HUES64 (cell line): ENCODE results near the gene PYROXD2.

Source experiments
- H3K27ac ChIP-seq: 2 replicates; pipeline ENCODE4 v1.7.0; 2013; ENCODE audit warnings: low read depth, low read length, inconsistent platforms
- H3K27me3 ChIP-seq: 2 replicates; pipeline ENCODE4 v1.6.1; 2013; ENCODE audit warnings: mild to moderate bottlenecking, low read length; ENCODE audit not compliant: insufficient read depth
- H3K36me3 ChIP-seq: 2 replicates; pipeline ENCODE4 v1.6.1; 2013; ENCODE audit warnings: mild to moderate bottlenecking, low read length; ENCODE audit not compliant: insufficient read depth
- H3K4me1 ChIP-seq: 2 replicates; pipeline ENCODE4 v1.6.1; 2013; ENCODE audit warnings: mild to moderate bottlenecking, low read length, moderate library complexity; ENCODE audit not compliant: insufficient read depth
- H3K4me3 ChIP-seq: 2 replicates; pipeline ENCODE4 v1.5.1; 2013; ENCODE audit warnings: mild to moderate bottlenecking, low read length, moderate library complexity
- H3K9ac ChIP-seq: 2 replicates; pipeline ENCODE4 v1.6.1; 2013; ENCODE audit warnings: mild to moderate bottlenecking, low read depth, low read length
- H3K9me3 ChIP-seq: 2 replicates; pipeline ENCODE4 v1.6.1; 2013; ENCODE audit warnings: low read depth, low read length; ENCODE audit not compliant: insufficient read depth
- WGBS: fragments of 150-250, 120-280 bp; methylation state at CpG from one replicate; pipeline ENCODE4 v1.1.7; 2013; ENCODE audit warnings: missing lambda C conversion rate; 5-methylcytosine and 5-hydroxymethylcytosine counted together

Gene PYROXD2

DNA sequence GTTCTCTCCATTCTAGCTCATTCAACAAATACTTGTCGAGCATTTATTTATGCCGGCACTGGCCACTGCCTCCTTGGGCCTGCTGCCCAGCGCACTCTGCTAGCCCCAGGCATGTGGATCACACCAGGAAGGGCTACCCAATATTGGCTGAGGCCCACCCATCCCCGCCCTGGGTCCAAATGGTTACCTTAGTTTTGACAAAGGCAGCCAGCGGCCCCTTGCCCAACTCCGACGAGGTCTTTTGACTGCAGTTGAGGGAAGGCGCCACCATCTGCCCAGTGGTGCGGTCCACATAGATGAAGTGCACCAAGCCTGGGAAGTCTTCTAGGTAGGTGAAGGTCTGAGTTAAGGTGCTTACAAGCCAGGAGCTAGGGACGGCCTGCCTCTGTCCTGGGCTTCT is 7.2 kb upstream of the PYROXD2 start:
- H3K36me3 ChIP-seq, result peaks cover 10% of the 10 kb centered on the region
- WGBS, result 94% methylated on average over 10 of the region's 10 CpGs
- H3K9ac ChIP-seq, result no peak overlapping the region
- no peak overlapping the region for H3K27ac ChIP-seq
- H3K9me3 ChIP-seq, result no peaks in the 10 kb centered on the region
- H3K4me3 ChIP-seq, result no peak overlapping the region
- no peaks in the 10 kb centered on the region for H3K27me3 ChIP-seq
- no peaks in the 10 kb centered on the region for H3K4me1 ChIP-seq

DNA sequence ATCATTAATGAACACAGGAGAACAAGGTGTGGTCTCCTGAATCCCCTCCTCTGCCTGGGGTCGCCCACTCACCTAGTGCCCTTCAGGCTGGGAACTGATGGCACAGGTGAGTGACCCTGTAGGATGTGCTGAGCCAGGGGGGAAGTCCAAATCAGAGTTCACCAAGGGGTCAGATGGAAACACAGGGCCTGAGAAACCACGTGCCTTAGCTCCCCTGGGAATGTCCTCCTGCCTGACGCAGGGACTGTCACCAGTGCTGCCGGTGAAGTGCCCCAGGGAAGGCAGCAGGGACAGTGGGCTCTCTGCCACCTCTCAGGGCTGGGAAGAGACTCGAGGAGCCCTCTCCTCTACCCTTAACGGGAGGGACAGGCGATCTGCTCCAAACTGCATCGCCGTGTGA is 5.8 kb upstream of the PYROXD2 start:
- WGBS, result 95% methylated on average over 9 of the region's 9 CpGs
- no peaks in the 10 kb centered on the region for H3K27me3 ChIP-seq
- peaks cover 2% of the 10 kb centered on the region; the same call in 1 of the 2 replicates for H3K4me1 ChIP-seq
- no peak overlapping the region for H3K27ac ChIP-seq
- no peak overlapping the region for H3K9ac ChIP-seq
- H3K9me3 ChIP-seq, result no peaks in the 10 kb centered on the region
- no peak overlapping the region for H3K4me3 ChIP-seq
- peaks cover 10% of the 10 kb centered on the region for H3K36me3 ChIP-seq

DNA sequence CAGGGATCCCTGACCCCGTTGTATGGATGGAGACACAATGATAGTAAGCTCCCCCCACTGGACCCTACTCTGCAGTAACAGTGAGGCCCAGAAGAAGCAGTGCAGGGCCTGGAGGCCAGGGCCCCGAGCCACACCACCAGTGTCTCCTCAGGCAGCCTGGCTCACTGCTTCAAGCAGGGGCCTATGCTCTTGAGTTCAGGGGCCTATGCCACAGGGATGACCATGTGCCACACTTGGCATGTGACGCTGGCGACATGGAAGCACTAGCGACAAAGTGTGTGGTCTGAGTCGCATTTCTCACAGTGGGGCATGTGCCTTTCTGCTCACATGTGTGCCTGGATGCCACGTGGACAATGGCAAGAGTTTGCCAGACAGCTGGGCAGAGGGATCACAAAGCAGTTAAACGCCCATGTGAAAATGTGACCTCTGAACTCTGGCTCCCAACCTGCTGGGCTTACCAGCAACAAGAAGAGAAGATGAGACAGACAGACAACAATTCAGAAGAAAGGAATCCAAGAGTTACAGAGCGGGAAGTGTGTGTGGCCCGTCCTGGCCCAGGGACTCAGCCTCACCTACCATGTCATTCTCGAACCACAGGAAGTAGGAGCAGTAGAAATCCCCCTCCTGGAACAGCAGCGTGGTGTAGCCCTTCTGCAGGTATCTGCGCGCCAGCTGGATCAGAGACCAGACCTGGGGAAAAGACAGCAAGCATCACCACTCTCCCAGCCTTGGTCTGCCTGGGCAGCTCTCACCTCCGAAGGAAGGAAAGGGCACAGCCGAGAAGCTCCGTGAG is 4.7 kb upstream of the PYROXD2 start:
- Histone ChIP-seq H3K27me3 (no peaks in the 10 kb centered on the region), H3K4me1 (peaks cover 8% of the 10 kb centered on the region; the same call in 1 of the 2 replicates), H3K36me3 (peaks cover 10% of the 10 kb centered on the region), H3K9me3 (no peaks in the 10 kb centered on the region), H3K27ac (no peak overlapping the region), H3K9ac (no peak overlapping the region), H3K4me3 (no peak overlapping the region)
- 95% methylated on average over 17 of the region's 17 CpGs for WGBS

DNA sequence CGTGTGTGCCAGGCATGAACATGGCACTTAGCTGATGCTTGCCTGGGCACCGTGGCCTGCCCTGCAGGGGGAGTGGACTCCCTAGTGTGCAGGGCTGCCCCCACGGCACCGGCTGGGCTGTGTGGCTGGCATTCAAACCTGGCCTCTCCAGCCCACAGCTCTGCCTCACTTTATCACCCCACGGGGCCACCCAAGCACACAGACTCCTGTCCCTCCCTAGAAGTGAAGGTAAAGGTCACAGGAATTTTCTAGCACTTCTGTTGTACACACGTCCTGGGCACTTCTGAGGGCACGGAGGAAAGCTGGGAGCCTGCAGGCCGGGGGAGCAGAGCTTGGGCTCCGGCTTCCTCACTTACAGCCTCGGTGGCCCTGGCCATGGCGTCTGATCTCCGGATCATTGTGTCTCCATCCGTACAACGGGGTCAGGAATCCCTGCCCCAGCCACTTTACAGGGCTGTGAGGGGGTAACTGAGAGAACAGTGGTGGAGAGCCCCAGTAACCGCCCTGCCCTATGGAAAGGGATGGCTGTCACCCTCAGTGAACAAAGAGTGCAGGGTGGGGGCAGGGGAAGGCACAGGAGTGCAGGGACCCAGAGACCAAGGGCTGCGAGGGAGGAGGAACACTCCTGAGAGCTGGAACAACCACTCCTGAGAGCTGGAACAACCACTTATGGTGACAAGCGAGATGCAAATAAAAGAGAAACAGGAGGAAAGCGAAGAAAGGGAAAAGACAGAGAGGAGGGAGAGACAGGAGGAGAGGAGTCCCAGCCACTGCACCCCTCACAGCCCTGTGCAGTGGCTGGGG is 3.9 kb upstream of the PYROXD2 start:
- Histone ChIP-seq H3K36me3 (peaks cover 10% of the 10 kb centered on the region), H3K9ac (no peak overlapping the region), H3K27me3 (no peaks in the 10 kb centered on the region), H3K4me1 (peaks cover 8% of the 10 kb centered on the region; the same call in 1 of the 2 replicates), H3K27ac (no peak overlapping the region), H3K4me3 (no peak overlapping the region), H3K9me3 (no peaks in the 10 kb centered on the region)
- 93% methylated on average over 18 of the region's 18 CpGs for WGBS

DNA sequence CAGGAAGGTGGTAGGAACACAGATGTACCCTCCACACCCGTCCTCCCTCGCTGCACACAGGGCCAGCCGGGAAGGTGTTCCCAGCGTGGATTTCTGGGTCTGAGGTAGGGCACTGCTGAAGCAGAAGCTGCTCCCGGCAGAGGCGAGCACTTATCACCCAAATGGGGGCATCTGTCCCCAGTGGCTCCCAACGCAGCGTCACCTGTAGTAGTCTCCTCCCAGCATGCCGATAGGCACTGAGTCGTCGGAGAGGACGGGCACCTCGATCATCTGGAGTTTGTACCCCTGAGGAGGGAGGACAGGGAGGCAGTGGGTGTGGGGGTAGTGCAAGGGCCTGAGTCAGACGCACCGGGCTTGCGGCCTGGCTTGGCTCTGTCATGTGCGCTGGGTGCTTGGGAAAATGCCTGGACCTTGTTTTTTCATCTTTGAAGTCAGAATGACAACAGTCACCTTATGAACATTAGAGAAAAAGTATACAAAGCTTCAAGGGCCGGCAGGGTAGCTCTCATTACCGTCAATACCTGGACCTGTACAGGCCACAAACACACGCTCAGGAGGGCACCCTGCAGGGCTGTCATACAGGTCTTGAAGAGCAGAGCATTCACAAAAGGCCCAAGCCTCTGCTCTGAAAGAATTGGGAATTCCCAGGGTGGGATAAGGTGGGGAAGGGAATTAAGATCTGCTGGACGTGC is 3.1 kb upstream of the PYROXD2 start:
- Histone ChIP-seq H3K36me3 (peaks cover 10% of the 10 kb centered on the region), H3K9me3 (no peaks in the 10 kb centered on the region), H3K27me3 (no peaks in the 10 kb centered on the region), H3K4me3 (no peak overlapping the region), H3K27ac (no peak overlapping the region), H3K4me1 (peaks cover 8% of the 10 kb centered on the region; the same call in 1 of the 2 replicates), H3K9ac (no peak overlapping the region)
- 94% methylated on average over 21 of the region's 21 CpGs for WGBS

DNA sequence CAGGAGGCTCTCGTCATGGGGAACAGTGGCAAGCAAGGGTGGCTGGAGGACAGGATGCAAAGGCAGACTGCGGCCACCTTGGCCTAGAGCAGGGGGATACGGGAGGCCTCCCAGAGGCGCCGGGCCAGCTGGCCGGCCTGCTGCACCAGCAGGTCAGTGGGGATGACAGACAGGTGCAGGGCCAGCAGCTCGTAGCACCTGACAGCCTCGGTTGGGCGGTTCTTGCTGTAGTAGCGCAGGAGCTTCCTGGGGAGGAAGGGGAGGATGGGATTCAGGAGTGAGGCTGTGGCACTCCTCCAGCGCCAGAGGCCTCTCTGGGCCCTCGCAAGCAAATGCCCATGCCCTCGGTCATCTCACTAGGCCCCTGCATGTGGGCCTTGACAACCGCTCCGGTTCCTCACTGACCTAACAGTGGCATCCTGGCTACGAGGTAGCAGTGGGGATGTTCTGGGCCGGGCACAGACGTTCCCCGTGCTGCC is 2.5 kb upstream of the PYROXD2 start:
- H3K9me3 ChIP-seq, result no peaks in the 10 kb centered on the region
- H3K36me3 ChIP-seq, result peaks cover 10% of the 10 kb centered on the region
- no peak overlapping the region for H3K27ac ChIP-seq
- peaks cover 8% of the 10 kb centered on the region; the same call in 1 of the 2 replicates for H3K4me1 ChIP-seq
- no peak overlapping the region for H3K4me3 ChIP-seq
- 96% methylated on average over 19 of the region's 19 CpGs for WGBS
- H3K9ac ChIP-seq, result no peak overlapping the region
- no peaks in the 10 kb centered on the region for H3K27me3 ChIP-seq

DNA sequence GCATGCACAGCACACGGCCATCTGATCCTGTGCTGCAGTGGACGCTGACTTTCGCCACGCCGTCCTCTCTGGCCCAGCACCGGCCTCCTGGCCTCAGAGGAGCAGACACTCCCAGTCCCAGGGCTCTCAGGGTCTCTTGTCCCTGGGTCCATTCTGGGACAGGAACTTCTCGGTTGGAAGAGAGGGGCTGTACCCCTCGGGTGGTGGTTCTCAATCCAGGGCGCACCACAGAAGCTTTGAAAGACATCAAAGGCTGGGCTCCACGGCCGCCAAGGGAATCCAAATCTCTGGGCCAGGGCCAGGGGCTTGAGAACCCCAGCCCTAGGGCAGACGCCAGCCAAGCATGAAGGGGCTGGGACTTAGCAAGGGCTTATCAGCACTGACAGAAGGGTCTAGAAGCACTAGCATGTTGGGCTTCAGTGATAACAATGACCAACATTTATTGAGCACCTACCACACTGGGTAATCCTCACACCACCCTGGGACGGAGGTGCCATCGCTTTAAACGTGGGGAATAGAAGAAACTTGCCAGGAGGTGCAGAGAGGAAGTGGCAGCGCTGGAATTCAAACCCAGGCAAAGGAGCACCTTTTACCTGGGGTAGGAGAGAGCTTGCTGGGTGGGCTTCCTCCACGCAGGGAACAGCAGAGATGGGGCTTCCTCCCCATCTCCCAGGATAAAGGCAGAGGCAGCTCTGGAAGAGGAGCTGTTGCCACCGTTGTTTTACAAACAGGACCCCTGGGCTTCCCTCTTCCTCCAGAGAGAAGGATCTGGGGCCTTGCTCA is 1.8 kb upstream of the PYROXD2 start:
- Histone ChIP-seq H3K27ac (no peak overlapping the region), H3K27me3 (no peaks in the 10 kb centered on the region), H3K9me3 (no peaks in the 10 kb centered on the region), H3K9ac (no peak overlapping the region), H3K4me1 (peaks cover 8% of the 10 kb centered on the region; the same call in 1 of the 2 replicates), H3K4me3 (no peak overlapping the region), H3K36me3 (peaks cover 10% of the 10 kb centered on the region)
- WGBS, result 93% methylated on average over 18 of the region's 18 CpGs

DNA sequence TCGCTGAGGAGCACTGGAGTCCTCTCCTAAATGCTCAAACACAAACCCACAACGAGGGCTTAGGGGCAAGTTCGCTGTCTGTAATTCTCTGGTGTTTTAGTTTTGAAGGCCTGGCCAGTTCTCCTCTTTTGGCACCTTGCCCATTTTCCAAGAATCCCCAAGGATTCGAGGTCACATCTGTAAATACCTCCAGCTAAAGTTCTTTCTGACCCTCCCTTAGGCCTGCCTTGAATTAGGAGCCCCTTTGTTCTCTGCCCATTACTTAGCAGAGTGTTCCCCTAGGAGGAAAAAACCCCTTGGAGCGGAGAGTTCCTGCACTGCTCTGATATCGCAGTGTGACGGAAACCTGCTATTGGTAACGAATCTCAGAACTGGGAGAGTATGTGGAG is 743 bp upstream of the PYROXD2 start:
- H3K27ac ChIP-seq, result peak overlapping the region; percentile 3; the same call in 1 of the 2 replicates
- WGBS, result 76% methylated on average over 8 of the region's 8 CpGs
- peaks cover 10% of the 10 kb centered on the region for H3K36me3 ChIP-seq
- H3K9me3 ChIP-seq, result no peaks in the 10 kb centered on the region
- H3K4me1 ChIP-seq, result peaks cover 8% of the 10 kb centered on the region; the same call in 1 of the 2 replicates
- H3K9ac ChIP-seq, result no peak overlapping the region
- no peak overlapping the region for H3K4me3 ChIP-seq
- no peaks in the 10 kb centered on the region for H3K27me3 ChIP-seq

DNA sequence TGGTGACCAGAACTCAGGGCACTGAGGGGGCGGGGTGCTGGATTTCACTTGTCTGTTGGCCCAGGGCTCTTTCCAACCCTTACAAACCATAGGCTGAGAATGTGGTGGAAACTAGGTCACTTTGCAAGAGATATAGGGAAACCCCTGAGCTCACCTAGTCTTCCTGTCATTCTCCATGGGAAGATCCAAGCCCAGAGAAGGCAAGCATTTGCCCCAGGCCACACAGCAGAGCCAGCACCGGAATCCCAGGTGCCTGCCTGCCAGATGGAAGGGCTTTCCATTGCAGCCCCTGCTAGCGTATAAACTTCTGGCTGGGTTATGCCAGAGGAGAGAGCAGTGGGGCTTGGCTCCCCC is 427 bp downstream of the PYROXD2 start:
- peak overlapping the region; percentile 63 for H3K4me3 ChIP-seq
- H3K9me3 ChIP-seq, result no peaks in the 10 kb centered on the region
- peaks cover 8% of the 10 kb centered on the region; the same call in 1 of the 2 replicates for H3K4me1 ChIP-seq
- peak overlapping the region; percentile 87 for H3K9ac ChIP-seq
- H3K36me3 ChIP-seq, result peaks cover 5% of the 10 kb centered on the region
- peak overlapping the region; percentile 66 for H3K27ac ChIP-seq
- 57% methylated on average over 3 of the region's 3 CpGs for WGBS
- no peaks in the 10 kb centered on the region for H3K27me3 ChIP-seq

DNA sequence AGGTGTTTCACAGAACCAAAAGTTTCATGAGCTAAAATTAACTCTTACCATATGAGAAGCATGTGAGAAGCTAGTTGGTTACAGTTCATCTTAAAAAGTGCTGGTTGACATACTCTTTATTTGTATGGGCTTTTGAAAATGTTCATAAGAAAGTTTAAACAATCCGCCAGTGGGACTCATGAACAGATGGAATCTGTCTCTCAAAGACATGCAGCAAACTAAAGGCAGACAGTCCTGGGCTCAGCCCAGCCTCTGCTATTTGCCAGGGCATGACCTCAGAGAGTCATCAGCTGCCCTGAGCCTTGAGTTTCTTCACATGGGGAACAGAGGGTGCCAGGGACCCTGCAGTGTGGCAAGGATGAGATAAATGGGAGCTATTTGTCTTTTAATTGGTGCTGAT is 3.2 kb downstream of the PYROXD2 start:
- no peaks in the 10 kb centered on the region for H3K27me3 ChIP-seq
- H3K9ac ChIP-seq, result no peak overlapping the region
- H3K27ac ChIP-seq, result no peak overlapping the region
- no peaks in the 10 kb centered on the region for H3K9me3 ChIP-seq
- H3K4me3 ChIP-seq, result no peak overlapping the region
- 86% methylated on average over 1 of the region's 1 CpG for whole genome bisulfite sequencing
- peaks cover 8% of the 10 kb centered on the region; the same call in 1 of the 2 replicates for H3K4me1 ChIP-seq
- no peaks in the 10 kb centered on the region for H3K36me3 ChIP-seq
